ENCODE results near the gene KLC1. TPM values are rescaled to one million over a fixed set of nuclear protein-coding genes. Genes with fewer than 3 reads are reported as not detected.
"Not testable (repeated sequence)": the region's sequence is repeated elsewhere in the genome, so short reads cannot be mapped to it uniquely, and the experiment has no call there.

The KLC1 gene
- total RNA-seq, 1 experiment from 2014 or later = 306 TPM

GRCh38 chr14:103604620-103605019, 24.4 kb upstream of the KLC1 start:
- POLR2A ChIA-PET (ENCODE audit: unreplicated experiment) = no interaction called here
- no peaks in the 10 kb centered on the region for H3K9me2 ChIP-seq (replicated peaks; ENCODE audit: low read length)
- no peak overlapping the region for H2AFZ ChIP-seq (ENCODE audit: low read length)
- H3K79me2 ChIP-seq (ENCODE audit: low read length) = no peaks in the 10 kb centered on the region
- no TSS peak for BruUV-seq (replicated peaks)
- peaks cover 13% of the 10 kb centered on the region for H3K4me1 ChIP-seq (ENCODE audit: insufficient read depth, low read length)
- DNase-seq (no peak), ATAC-seq (no peak)
- no peaks in the 10 kb centered on the region for H3F3A ChIP-seq (ENCODE audit: low read length, unreplicated experiment)
- H3K9ac ChIP-seq (ENCODE audit: low read length) = no peak overlapping the region
- no peaks in the 10 kb centered on the region for H3K9me3 ChIP-seq (ENCODE audit: low read length)
- TF ChIP-seq CTCF (conservative IDR thresholded peaks at IDR 0.05; ENCODE audit: low read depth, low read length) = no peak
- no peak for TF ChIP-seq EZH2phosphoT487 (IDR thresholded peaks at IDR 0.05; ENCODE audit: borderline replicate concordance, low read length)
- TF ChIP-seq EZH2 (IDR thresholded peaks at IDR 0.05; ENCODE audit: low read length, unreplicated experiment) = no peak
- no peak overlapping the region for H3K4me2 ChIP-seq (ENCODE audit: low read length)
- intact Hi-C loops (cut with micrococcal nuclease) = no loop called here
- no peaks in the 10 kb centered on the region for H3K36me3 ChIP-seq (ENCODE audit: low read depth, low read length)
- no peaks in the 10 kb centered on the region for H3K27me3 ChIP-seq (ENCODE audit: low read length)
- H4K20me1 ChIP-seq (ENCODE audit: low read length) = no peaks in the 10 kb centered on the region
- H3K4me3 ChIP-seq (ENCODE audit: low read length) = no peak overlapping the region
- H3K27ac ChIP-seq (ENCODE audit: low read length) = no peak overlapping the region
- CTCF ChIA-PET = no interaction called here

- Histone ChIP-seq H3K79me2 (ENCODE audit: low read length) (no peaks in the 10 kb centered on the region), H3K4me2 (ENCODE audit: low read length) (peak overlapping the region; percentile 81), H3K9me3 (ENCODE audit: low read length) (peaks cover 4% of the 10 kb centered on the region; the same call in 1 of the 2 replicates), H2AFZ (ENCODE audit: low read length) (peak overlapping the region; percentile 54), H3K4me3 (ENCODE audit: low read length) (peak overlapping the region; percentile 53), H3K27ac (ENCODE audit: low read length) (no peak overlapping the region), H3K9me2 (replicated peaks; ENCODE audit: low read length) (no peaks in the 10 kb centered on the region), H4K20me1 (ENCODE audit: low read length) (no peaks in the 10 kb centered on the region), H3K27me3 (ENCODE audit: low read length) (no peaks in the 10 kb centered on the region), H3K4me1 (ENCODE audit: insufficient read depth, low read length) (peaks cover 13% of the 10 kb centered on the region), H3K36me3 (ENCODE audit: low read depth, low read length) (no peaks in the 10 kb centered on the region), H3F3A (ENCODE audit: low read length, unreplicated experiment) (no peaks in the 10 kb centered on the region), H3K9ac (ENCODE audit: low read length) (no peak overlapping the region)
- intact Hi-C loops (cut with micrococcal nuclease) = no loop called here
- ATAC-seq (peak; percentile 87), DNase-seq (peak; percentile 66)
- ChIA-PET CTCF (no interaction called here), POLR2A (ENCODE audit: unreplicated experiment) (interaction anchor here (0.6 kb wide), 1 partner anchor 46 kb away, joined by 3 read pairs; no protein-coding TSS in a partner anchor)
- TF ChIP-seq CTCF (conservative IDR thresholded peaks at IDR 0.05; ENCODE audit: low read depth, low read length) = peak; percentile 49
- TF ChIP-seq EZH2phosphoT487 (IDR thresholded peaks at IDR 0.05; ENCODE audit: borderline replicate concordance, low read length) = no peak
- no TSS peak for BruUV-seq (replicated peaks)
Measured at GRCh38 chr14:103606963-103607668, 21.9 kb upstream of the KLC1 start.

- no peaks in the 10 kb centered on the region for H3K27me3 ChIP-seq (ENCODE audit: low read length)
- H3F3A ChIP-seq (ENCODE audit: low read length, unreplicated experiment) = no peaks in the 10 kb centered on the region
- H3K79me2 ChIP-seq (ENCODE audit: low read length) = no peaks in the 10 kb centered on the region
- POLR2A ChIA-PET (ENCODE audit: unreplicated experiment) = no interaction called here
- no peaks in the 10 kb centered on the region for H4K20me1 ChIP-seq (ENCODE audit: low read length)
- H2AFZ ChIP-seq (ENCODE audit: low read length) = no peak overlapping the region
- no peak overlapping the region for H3K4me3 ChIP-seq (ENCODE audit: low read length)
- no peaks in the 10 kb centered on the region for H3K9me2 ChIP-seq (replicated peaks; ENCODE audit: low read length)
- no peak overlapping the region for H3K9ac ChIP-seq (ENCODE audit: low read length)
- H3K36me3 ChIP-seq (ENCODE audit: low read depth, low read length) = no peaks in the 10 kb centered on the region
- H3K4me2 ChIP-seq (ENCODE audit: low read length) = peak overlapping the region; percentile 81; the same call in 1 of the 2 replicates
- H3K27ac ChIP-seq (ENCODE audit: low read length) = no peak overlapping the region
- H3K9me3 ChIP-seq (ENCODE audit: low read length) = peaks cover 4% of the 10 kb centered on the region; the same call in 1 of the 2 replicates
- peaks cover 13% of the 10 kb centered on the region for H3K4me1 ChIP-seq (ENCODE audit: insufficient read depth, low read length)
- BruUV-seq (replicated peaks) = no TSS peak
- CTCF ChIA-PET = no interaction called here
- no peak for ATAC-seq
- TF ChIP-seq CTCF (conservative IDR thresholded peaks at IDR 0.05; ENCODE audit: low read depth, low read length) = no peak
- no peak for TF ChIP-seq EZH2 (IDR thresholded peaks at IDR 0.05; ENCODE audit: low read length, unreplicated experiment)
- no peak for TF ChIP-seq EZH2phosphoT487 (IDR thresholded peaks at IDR 0.05; ENCODE audit: borderline replicate concordance, low read length)
- intact Hi-C loops (cut with micrococcal nuclease) = no loop called here
- no peak for DNase-seq
Measured at GRCh38 chr14:103607822-103608221, 21.2 kb upstream of the KLC1 start.

- H3F3A ChIP-seq (ENCODE audit: low read length, unreplicated experiment); H3K27me3 ChIP-seq (ENCODE audit: low read length); H3K9ac ChIP-seq (ENCODE audit: low read length); H2AFZ ChIP-seq (ENCODE audit: low read length); H3K9me3 ChIP-seq (ENCODE audit: low read length); H4K20me1 ChIP-seq (ENCODE audit: low read length); CTCF ChIA-PET; DNase-seq; H3K9me2 ChIP-seq (replicated peaks; ENCODE audit: low read length); ATAC-seq; intact Hi-C loops (cut with micrococcal nuclease); H3K4me3 ChIP-seq (ENCODE audit: low read length); POLR2A ChIA-PET (ENCODE audit: unreplicated experiment); H3K36me3 ChIP-seq (ENCODE audit: low read depth, low read length); H3K4me2 ChIP-seq (ENCODE audit: low read length); H3K79me2 ChIP-seq (ENCODE audit: low read length); H3K27ac ChIP-seq (ENCODE audit: low read length); BruUV-seq (replicated peaks): not testable (repeated sequence)
- peaks cover 13% of the 10 kb centered on the region for H3K4me1 ChIP-seq (ENCODE audit: insufficient read depth, low read length)
Measured at GRCh38 chr14:103609081-103609480, 19.9 kb upstream of the KLC1 start.

Measured in PC-3 (cell line).